Omental fat pad (tissue), 4 donors: Measurements from ENCODE around the gene SEM1. TPM values are rescaled to one million over a fixed set of nuclear protein-coding genes. Genes with fewer than 3 reads are reported as not detected.
"Not testable (repeated sequence)": the region's sequence is repeated elsewhere in the genome, so short reads cannot be mapped to it uniquely, and the experiment has no call there.

ENCODE experiments used
- ATAC-seq: fragments of 150-250 bp; one replicate; pipeline ENCODE4 v1.9.1; 2016; ENCODE audit warnings: mild to moderate bottlenecking, moderate library complexity; ENCODE audit not compliant: low FRiP score
- DNase-seq: peaks from one replicate; pipeline ENCODE4 v3.0.0-alpha.2; 2019; ENCODE audit warnings: low spot score
- total RNA-seq, 4 donors: library from RNA; depleted of rRNA; stranded (reverse); fragments of >200 nt; gene quantifications; one replicate each; pipeline ENCODE4 v1.1.0, GENCODE V29; 2016
- TF ChIP-seq, protein P1 (sequence below), 3 donors: fragments of 450-650 bp; IDR thresholded peaks; one replicate each; pipeline ENCODE4 v1.5.1; 2016 to 2017; ENCODE audit warnings: antibody characterized with exemption in 3 of 3, mild to moderate bottlenecking in 3 of 3, moderate library complexity in 2 of 3

The SEM1 gene
- total RNA-seq, 4 donors from 2014 or later = 22.3 to 54.5 (median 30.4) TPM

DNA sequence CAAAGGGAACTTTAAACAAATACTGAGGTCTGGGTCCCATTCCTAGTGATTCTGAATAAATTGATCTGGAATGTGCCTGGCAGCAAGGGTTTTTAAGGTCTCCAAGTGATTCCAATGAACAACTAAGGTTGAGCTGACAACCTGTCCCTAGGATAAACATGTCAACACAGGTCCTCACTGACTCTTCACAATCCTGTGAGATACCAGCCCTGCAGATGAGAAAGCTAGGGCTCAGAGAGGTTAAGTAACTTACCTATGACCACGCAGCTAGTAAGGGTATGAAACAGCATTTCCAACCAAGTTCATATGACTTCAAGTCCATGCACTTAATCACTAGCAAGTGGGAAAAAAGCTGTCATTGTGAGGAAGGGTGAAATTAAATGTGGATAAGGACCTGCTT, 44.0 kb downstream of the SEM1 start:
- no peak for ATAC-seq
- TF ChIP-seq, protein P1, sequence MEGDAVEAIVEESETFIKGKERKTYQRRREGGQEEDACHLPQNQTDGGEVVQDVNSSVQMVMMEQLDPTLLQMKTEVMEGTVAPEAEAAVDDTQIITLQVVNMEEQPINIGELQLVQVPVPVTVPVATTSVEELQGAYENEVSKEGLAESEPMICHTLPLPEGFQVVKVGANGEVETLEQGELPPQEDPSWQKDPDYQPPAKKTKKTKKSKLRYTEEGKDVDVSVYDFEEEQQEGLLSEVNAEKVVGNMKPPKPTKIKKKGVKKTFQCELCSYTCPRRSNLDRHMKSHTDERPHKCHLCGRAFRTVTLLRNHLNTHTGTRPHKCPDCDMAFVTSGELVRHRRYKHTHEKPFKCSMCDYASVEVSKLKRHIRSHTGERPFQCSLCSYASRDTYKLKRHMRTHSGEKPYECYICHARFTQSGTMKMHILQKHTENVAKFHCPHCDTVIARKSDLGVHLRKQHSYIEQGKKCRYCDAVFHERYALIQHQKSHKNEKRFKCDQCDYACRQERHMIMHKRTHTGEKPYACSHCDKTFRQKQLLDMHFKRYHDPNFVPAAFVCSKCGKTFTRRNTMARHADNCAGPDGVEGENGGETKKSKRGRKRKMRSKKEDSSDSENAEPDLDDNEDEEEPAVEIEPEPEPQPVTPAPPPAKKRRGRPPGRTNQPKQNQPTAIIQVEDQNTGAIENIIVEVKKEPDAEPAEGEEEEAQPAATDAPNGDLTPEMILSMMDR (IDR thresholded peaks at IDR 0.05) = no peak
- DNase-seq = no peak

DNA sequence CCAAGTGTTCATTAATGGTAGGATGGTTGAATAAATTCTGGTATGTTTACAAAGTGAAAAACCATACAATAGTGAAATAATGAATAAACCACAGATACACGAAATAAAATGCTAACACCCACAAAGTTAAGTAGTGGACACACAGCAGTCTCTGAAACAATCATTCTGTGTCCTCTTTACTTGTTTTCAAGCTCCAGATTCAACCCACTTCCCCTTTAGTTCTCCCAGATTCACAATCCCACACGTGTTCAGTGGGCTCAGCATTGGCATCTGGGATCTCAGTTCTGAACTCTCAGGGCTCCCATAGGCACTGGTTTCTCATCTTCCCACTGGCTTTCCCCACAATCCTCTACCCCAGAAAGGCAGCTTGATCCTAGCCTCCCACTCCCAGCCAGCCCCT, 44.9 kb downstream of the SEM1 start:
- TF ChIP-seq, protein P1 (IDR thresholded peaks at IDR 0.05) = no peak
- ATAC-seq (no peak), DNase-seq (no peak)

DNA sequence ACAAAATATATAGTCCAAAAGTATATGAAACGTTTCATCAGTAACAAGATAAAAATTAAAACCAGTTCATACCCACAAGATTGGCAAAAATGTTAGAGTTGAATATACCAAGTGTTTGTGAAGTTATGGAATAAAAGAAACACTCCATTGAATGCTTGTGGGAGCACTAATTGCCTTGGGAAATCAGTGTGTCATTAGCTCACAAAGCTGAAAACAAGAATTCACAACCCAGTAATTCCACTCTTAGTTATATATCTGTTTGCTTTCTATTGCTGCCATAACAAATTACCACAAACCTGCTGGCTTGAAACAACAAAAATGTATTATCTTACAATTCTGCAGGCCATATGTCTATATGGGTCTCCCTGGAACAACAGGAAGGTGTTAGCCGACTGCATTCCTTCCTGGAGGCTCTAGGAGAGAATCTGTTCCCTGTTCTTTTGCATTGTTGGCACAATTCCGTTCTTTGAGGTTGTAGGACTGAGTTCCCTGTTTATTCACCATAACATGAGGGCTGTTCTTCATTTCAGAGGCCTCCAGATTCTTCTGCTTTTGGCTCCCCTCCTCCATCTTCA, 45.7 kb downstream of the SEM1 start:
- TF ChIP-seq, protein P1 (IDR thresholded peaks at IDR 0.05) = no peak
- ATAC-seq = no peak
- no peak for DNase-seq

DNA sequence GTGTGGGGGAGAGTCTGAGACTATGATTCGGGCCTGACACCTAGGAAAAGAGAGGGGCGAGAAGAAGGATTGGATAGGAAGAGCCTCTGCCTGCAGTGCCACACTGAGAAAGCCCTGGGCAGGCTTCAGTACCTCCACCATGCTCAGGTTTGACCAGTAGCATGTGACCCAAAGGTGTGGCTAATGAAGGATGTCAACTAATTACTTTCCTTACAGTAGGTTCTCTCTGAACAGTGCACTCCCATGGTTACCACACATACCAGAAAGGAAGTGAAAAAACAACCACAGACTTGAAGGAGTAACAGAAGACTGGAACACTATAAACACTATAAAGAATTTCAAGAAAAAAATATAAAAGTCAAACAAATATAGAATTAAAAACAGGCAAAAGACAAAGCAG, 46.2 kb downstream of the SEM1 start:
- TF ChIP-seq, protein P1 (IDR thresholded peaks at IDR 0.05) = no peak
- DNase-seq (no peak), ATAC-seq (no peak)

DNA sequence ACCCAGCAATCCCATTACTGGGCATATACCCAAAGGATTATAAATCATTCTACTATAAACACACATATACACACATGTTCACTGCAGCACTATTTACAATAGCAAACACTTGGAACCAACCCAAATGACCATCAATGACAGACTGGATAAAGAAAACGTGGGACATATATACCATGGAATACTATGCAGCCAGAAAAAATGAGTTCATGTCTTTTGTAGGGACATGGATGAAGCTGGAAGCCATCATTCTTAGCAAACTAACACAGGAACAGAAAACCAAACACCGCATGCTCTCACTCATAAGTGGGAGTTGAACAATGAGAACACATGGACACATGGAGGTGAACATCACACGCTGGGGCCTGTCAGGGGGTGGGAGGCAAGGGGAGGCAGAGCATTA, 47.5 kb downstream of the SEM1 start:
- not testable (repeated sequence) for DNase-seq, ATAC-seq

DNA sequence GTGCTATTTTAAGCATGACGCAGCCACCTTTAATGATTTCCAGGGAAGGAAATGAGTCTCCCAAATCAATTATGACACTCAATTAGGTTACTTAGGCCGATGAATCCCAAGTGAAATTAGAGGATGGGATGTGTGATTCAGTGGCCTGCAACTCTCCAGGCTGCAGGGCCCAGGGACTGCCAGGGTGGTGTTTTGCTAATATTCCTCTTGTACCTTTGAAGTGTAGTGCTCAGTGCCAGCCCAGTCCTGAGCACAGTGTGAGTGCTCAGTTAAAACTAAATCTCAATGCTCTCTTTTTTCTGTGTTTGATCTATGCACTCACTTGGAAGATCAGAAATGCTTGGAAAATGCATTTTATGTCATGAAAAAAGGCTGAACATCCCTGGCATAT, 51.6 kb downstream of the SEM1 start:
- DNase-seq = no peak
- no peak for ATAC-seq
- TF ChIP-seq, protein P1 (IDR thresholded peaks at IDR 0.05) = no peak

DNA sequence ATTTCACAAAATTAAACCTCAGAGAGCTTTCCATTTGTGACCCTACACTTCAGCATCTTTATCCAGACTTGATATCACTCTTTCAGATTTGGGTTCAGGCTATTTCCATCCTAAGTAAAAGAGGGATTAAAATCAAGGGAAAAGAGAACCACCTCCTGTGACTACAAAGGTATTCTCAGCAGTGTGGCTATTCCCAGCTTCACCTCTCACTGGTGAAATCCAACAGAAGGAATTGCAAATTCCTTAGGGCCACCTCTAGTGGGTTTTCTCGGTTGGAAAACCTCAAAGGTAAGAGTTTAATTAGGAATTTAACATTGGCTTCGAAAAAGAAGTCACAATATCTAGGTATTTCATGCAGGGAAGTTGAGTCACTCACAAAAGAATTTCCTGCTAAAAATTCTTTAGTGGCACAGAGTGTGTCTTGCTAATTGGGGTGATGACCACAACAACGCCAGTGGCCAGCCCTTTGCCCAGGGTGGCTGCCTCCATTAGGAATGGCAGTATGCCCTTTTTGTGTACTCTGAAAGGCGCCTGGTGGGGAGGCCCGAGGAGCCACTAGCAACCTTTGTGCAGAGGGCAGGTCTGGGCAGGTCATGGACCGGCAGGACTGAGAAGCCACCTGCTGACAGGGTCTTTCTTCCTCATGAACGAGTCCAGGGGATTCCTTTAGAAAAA, 52.2 kb downstream of the SEM1 start:
- no peak for ATAC-seq
- DNase-seq = no peak

More for the DNA sequence above, 52.2 kb downstream of the SEM1 start:
- TF ChIP-seq, protein P1 (IDR thresholded peaks at IDR 0.05) = no peak
